Stimulated activated CD4-positive, alpha-beta T cell treated with anti-CD3 and anti-CD28 coated beads, Interleukin-4, amount 100 ng/mL, for 4 hours (primary cell): Measurements from ENCODE around the gene PPID.
"Not testable (repeated sequence)": the region's sequence is repeated elsewhere in the genome, so short reads cannot be mapped to it uniquely, and the experiment has no call there.

ENCODE experiments used
- DNase-seq, 2 experiments: peaks; one replicate each; pipeline ENCODE4 v3.0.0-alpha.2; 2020

Gene PPID

GRCh38 chr4:158729716-158730559 is 6.7 kb upstream of the PPID start:
- DNase-seq = peak; percentile 27 to 41

GRCh38 chr4:158728236-158728635 is 5.0 kb upstream of the PPID start:
- no peak for DNase-seq

GRCh38 chr4:158726633-158727032 is 3.4 kb upstream of the PPID start:
- no peak for DNase-seq

GRCh38 chr4:158724637-158725036 is 1.4 kb upstream of the PPID start:
- DNase-seq = no peak

GRCh38 chr4:158722291-158722916 is 792 bp downstream of the PPID start:
- peak in 1 of 2 experiments; percentile 14 for DNase-seq

GRCh38 chr4:158721680-158722079 is 1.5 kb downstream of the PPID start:
- DNase-seq = no peak

GRCh38 chr4:158715802-158716201 is 7.4 kb downstream of the PPID start:
- no peak for DNase-seq

- no peak for DNase-seq
These were observed 8.3 kb downstream of the PPID start for GRCh38 chr4:158714937-158715336.

GRCh38 chr4:158712622-158713021 is 10.6 kb downstream of the PPID start:
- DNase-seq = not testable (repeated sequence)

GRCh38 chr4:158710814-158711213 is 12.4 kb downstream of the PPID start:
- DNase-seq = no peak

GRCh38 chr4:158704274-158704673 is 18.9 kb downstream of the PPID start:
- DNase-seq = no peak

GRCh38 chr4:158688813-158689212 is 34.4 kb downstream of the PPID start:
- DNase-seq = no peak

- no peak for DNase-seq
These were observed 41.1 kb downstream of the PPID start for GRCh38 chr4:158682066-158682465.

GRCh38 chr4:158681629-158682028 is 41.6 kb downstream of the PPID start:
- no peak for DNase-seq

- no peak for DNase-seq
These were observed 44.4 kb downstream of the PPID start for GRCh38 chr4:158678767-158679166.

- no peak for DNase-seq
These were observed 47.1 kb downstream of the PPID start for GRCh38 chr4:158676076-158676475.

GRCh38 chr4:158673633-158674032 is 49.6 kb downstream of the PPID start:
- DNase-seq = no peak

- peak; percentile 96 to 98 for DNase-seq
These were observed 51.0 kb downstream of the PPID start, which contains the start of gene ETFDH for GRCh38 chr4:158671915-158672806. ETFDH (plus strand) TSS chr4:158672296; CDS start chr4:158672457, 161 bp downstream.

GRCh38 chr4:158671665-158671914 is 51.6 kb downstream of the PPID start, which contains the start of gene C4orf46:
C4orf46 (minus strand) TSS chr4:158671887; CDS start chr4:158671801, 86 bp downstream.
- no peak for DNase-seq

GRCh38 chr4:158670975-158671664 is 52.1 kb downstream of the PPID start:
- DNase-seq = peak; percentile 32 to 45

- DNase-seq = no peak
These were observed 53.9 kb downstream of the PPID start for GRCh38 chr4:158669310-158669709.

GRCh38 chr4:158667651-158668198 is 55.5 kb downstream of the PPID start:
- no peak for DNase-seq
